A549 treated with CpdA at 1 μM for 4 hours (cell line): Measurements from ENCODE around the gene FBXO9. TPM values are rescaled to one million over a fixed set of nuclear protein-coding genes. Genes with fewer than 3 reads are reported as not detected.

Experiments used
- total RNA-seq: library from RNA; stranded (reverse); fragments of 200-300 nt; extraction: Qiagen RNA extraction; gene quantifications from 5 replicates; pipeline ENCODE4 v1.2.3, GENCODE V29; 2022; ENCODE audit warnings: low read depth

Gene FBXO9
- 34.5 to 41.4 TPM (median 38.2 TPM) in 5 replicates for total RNA-seq

GRCh38 chr6:53065266-53066076 lies at the start of gene FBXO9:
Gene FBXO9 (plus strand): TSS chr6:53065404. CDS start chr6:53065790, 386 bp downstream.

GRCh38 chr6:53148684-53149083 lies 83.5 kb downstream of the FBXO9 start, which contains the start of gene GCM1:
Gene GCM1 (minus strand): TSS chr6:53148841. CDS start chr6:53145632, 3,209 bp downstream.

Other genes starting within 250 kb of the FBXO9 start
- gene GSTA5, start 224.6 kb upstream of the FBXO9 start, total RNA-seq, result not detected in 5 replicates
- not detected in 5 replicates for gene GSTA3, start 155.7 kb upstream of the FBXO9 start, total RNA-seq
- gene GSTA4, start 70.1 kb upstream of the FBXO9 start, total RNA-seq, result 7.3 to 8.9 TPM (median 7.4 TPM) in 5 replicates
- gene CILK1, start 3.6 kb upstream of the FBXO9 start, total RNA-seq, result 2.4 to 3.4 TPM (median 2.6 TPM) in 5 replicates
- 0.06 to 0.07 TPM in 2 of 5 replicates, not detected in the others for gene GCM1, start 83.4 kb downstream of the FBXO9 start, total RNA-seq